GM23338 (cell line): ENCODE data around the gene POLR1E. TPM values are rescaled to one million over a fixed set of nuclear protein-coding genes. Genes with fewer than 3 reads are reported as not detected.

Experiments used
- CREB1 ChIP-seq: fragments of 250-450 bp; sonication (Bioruptor Pico); IDR thresholded peaks from 2 replicates; pipeline ENCODE4 v1.5.0; 2020; ENCODE audit warnings: low read depth, mild to moderate bottlenecking, moderate library complexity
- EZH2 ChIP-seq: fragments of 200-600 bp; sonication (generic); IDR thresholded peaks from one replicate; pipeline ENCODE4 v1.8.0; 2017; ENCODE audit warnings: antibody characterized with exemption, mild to moderate bottlenecking, low read depth; ENCODE audit not compliant: unreplicated experiment
- EZH2phosphoT487 ChIP-seq: fragments of 200-600 bp; sonication (generic); IDR thresholded peaks from one replicate; pipeline ENCODE4 v1.8.1; 2018; ENCODE audit warnings: antibody characterized with exemption; ENCODE audit not compliant: unreplicated experiment
- JUNB ChIP-seq: IDR thresholded peaks from one replicate; pipeline ENCODE4 v1.6.1; 2016; ENCODE audit warnings: antibody characterized with exemption; ENCODE audit not compliant: unreplicated experiment
- NANOG ChIP-seq: IDR thresholded peaks from 2 replicates; pipeline ENCODE4 v1.6.1; 2016; ENCODE audit warnings: antibody characterized with exemption, borderline replicate concordance
- POLR2AphosphoS5 ChIP-seq: IDR thresholded peaks from 2 replicates; pipeline ENCODE4 v1.6.1; 2016; ENCODE audit warnings: antibody characterized with exemption, low read depth
- STAT1 ChIP-seq: IDR thresholded peaks from one replicate; pipeline ENCODE4 v1.6.1; 2016; ENCODE audit warnings: antibody characterized with exemption; ENCODE audit not compliant: unreplicated experiment
- ZNF114 ChIP-seq: fragments of 250-450 bp; sonication (Bioruptor Pico); IDR thresholded peaks from 2 replicates; pipeline ENCODE4 v1.5.0; 2020; ENCODE audit warnings: mild to moderate bottlenecking, moderate library complexity
- ZNF331 ChIP-seq: fragments of 250-450 bp; sonication (Bioruptor Pico); IDR thresholded peaks from 2 replicates; pipeline ENCODE4 v1.5.0; 2020; ENCODE audit warnings: low read depth, mild to moderate bottlenecking, moderate library complexity
- polyA plus RNA-seq: library from polyadenylated mRNA; unstranded; fragments of >200 nt; fragmentation: Nextera tagmentation; extraction: Ambion mirVana; gene quantifications from 2 replicates; pipeline ENCODE4 v1.2.1, GENCODE V29; 2016
- total RNA-seq: library from RNA; depleted of rRNA; stranded (reverse); fragments of >200 nt; shearing (Covaris generic); gene quantifications from 2 replicates; pipeline ENCODE4 v1.2.3, GENCODE V29; 2014
- TF ChIP-seq, protein P1 (sequence below): fragments of 250-450 bp; sonication (Bioruptor Pico); IDR thresholded peaks from 2 replicates; pipeline ENCODE4 v1.5.0; 2020; ENCODE audit warnings: mild to moderate bottlenecking, moderate library complexity
- TF ChIP-seq, protein P2 (sequence below): IDR thresholded peaks from 2 replicates; pipeline ENCODE4 v1.6.1; 2016; ENCODE audit warnings: antibody characterized with exemption
- TF ChIP-seq, protein P3 (sequence below), 2 experiments: fragments of 200-600 bp in 1 of 2; sonication (generic) in 1 of 2; conservative IDR thresholded peaks; 2 replicates each; pipeline versions ENCODE4 v1.5.1 to v1.6.1; 2016 to 2017; ENCODE audit warnings: antibody characterized with exemption in 2 of 2, low read depth in 2 of 2, mild to moderate bottlenecking in 2 of 2, moderate library complexity in 1 of 2

POLR1E gene
- total and polyA plus RNA-seq, 2 experiments from 2014 or later = 19.2 to 45.5 TPM

DNA sequence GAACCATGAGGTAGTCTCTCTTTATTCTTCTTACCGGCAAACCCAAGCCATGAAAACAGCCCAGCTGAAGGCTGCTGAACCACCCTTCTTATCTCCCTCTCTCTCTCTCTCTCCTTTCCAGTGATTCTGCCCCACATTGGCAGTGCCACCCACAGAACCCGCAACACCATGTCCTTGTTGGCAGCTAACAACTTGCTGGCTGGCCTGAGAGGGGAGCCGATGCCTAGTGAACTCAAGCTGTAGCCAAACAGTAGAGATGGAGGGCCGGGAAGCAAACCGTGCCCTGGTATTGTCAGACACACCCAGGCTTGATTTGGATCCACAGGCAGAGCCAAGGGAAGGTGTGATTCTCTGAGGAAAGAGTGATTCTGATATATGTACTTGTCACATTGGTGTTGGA lies 49.2 kb upstream of the POLR1E start (continued):
- TF ChIP-seq, protein P1, sequence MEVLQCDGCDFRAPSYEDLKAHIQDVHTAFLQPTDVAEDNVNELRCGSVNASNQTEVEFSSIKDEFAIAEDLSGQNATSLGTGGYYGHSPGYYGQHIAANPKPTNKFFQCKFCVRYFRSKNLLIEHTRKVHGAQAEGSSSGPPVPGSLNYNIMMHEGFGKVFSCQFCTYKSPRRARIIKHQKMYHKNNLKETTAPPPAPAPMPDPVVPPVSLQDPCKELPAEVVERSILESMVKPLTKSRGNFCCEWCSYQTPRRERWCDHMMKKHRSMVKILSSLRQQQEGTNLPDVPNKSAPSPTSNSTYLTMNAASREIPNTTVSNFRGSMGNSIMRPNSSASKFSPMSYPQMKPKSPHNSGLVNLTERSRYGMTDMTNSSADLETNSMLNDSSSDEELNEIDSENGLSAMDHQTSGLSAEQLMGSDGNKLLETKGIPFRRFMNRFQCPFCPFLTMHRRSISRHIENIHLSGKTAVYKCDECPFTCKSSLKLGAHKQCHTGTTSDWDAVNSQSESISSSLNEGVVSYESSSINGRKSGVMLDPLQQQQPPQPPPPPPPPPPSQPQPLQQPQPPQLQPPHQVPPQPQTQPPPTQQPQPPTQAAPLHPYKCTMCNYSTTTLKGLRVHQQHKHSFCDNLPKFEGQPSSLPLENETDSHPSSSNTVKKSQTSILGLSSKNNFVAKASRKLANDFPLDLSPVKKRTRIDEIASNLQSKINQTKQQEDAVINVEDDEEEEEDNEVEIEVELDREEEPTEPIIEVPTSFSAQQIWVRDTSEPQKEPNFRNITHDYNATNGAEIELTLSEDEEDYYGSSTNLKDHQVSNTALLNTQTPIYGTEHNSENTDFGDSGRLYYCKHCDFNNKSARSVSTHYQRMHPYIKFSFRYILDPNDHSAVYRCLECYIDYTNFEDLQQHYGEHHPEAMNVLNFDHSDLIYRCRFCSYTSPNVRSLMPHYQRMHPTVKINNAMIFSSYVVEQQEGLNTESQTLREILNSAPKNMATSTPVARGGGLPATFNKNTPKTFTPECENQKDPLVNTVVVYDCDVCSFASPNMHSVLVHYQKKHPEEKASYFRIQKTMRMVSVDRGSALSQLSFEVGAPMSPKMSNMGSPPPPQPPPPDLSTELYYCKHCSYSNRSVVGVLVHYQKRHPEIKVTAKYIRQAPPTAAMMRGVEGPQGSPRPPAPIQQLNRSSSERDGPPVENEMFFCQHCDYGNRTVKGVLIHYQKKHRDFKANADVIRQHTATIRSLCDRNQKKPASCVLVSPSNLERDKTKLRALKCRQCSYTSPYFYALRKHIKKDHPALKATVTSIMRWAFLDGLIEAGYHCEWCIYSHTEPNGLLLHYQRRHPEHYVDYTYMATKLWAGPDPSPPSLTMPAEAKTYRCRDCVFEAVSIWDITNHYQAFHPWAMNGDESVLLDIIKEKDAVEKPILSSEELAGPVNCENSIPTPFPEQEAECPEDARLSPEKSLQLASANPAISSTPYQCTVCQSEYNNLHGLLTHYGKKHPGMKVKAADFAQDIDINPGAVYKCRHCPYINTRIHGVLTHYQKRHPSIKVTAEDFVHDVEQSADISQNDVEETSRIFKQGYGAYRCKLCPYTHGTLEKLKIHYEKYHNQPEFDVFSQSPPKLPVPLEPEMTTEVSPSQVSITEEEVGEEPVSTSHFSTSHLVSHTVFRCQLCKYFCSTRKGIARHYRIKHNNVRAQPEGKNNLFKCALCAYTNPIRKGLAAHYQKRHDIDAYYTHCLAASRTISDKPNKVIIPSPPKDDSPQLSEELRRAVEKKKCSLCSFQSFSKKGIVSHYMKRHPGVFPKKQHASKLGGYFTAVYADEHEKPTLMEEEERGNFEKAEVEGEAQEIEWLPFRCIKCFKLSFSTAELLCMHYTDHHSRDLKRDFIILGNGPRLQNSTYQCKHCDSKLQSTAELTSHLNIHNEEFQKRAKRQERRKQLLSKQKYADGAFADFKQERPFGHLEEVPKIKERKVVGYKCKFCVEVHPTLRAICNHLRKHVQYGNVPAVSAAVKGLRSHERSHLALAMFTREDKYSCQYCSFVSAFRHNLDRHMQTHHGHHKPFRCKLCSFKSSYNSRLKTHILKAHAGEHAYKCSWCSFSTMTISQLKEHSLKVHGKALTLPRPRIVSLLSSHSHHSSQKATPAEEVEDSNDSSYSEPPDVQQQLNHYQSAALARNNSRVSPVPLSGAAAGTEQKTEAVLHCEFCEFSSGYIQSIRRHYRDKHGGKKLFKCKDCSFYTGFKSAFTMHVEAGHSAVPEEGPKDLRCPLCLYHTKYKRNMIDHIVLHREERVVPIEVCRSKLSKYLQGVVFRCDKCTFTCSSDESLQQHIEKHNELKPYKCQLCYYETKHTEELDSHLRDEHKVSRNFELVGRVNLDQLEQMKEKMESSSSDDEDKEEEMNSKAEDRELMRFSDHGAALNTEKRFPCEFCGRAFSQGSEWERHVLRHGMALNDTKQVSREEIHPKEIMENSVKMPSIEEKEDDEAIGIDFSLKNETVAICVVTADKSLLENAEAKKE (CRISPR knock-in tag) = no peak
- TF ChIP-seq ZNF114 (CRISPR knock-in tag) (no peak), EZH2phosphoT487 (no peak), ZNF331 (CRISPR knock-in tag) (no peak), STAT1 (no peak), POLR2AphosphoS5 (no peak), EZH2 (no peak), NANOG (no peak), CREB1 (CRISPR knock-in tag) (no peak), JUNB (no peak)
- TF ChIP-seq, protein P2, sequence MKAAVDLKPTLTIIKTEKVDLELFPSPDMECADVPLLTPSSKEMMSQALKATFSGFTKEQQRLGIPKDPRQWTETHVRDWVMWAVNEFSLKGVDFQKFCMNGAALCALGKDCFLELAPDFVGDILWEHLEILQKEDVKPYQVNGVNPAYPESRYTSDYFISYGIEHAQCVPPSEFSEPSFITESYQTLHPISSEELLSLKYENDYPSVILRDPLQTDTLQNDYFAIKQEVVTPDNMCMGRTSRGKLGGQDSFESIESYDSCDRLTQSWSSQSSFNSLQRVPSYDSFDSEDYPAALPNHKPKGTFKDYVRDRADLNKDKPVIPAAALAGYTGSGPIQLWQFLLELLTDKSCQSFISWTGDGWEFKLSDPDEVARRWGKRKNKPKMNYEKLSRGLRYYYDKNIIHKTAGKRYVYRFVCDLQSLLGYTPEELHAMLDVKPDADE = no peak
- TF ChIP-seq, protein P3, sequence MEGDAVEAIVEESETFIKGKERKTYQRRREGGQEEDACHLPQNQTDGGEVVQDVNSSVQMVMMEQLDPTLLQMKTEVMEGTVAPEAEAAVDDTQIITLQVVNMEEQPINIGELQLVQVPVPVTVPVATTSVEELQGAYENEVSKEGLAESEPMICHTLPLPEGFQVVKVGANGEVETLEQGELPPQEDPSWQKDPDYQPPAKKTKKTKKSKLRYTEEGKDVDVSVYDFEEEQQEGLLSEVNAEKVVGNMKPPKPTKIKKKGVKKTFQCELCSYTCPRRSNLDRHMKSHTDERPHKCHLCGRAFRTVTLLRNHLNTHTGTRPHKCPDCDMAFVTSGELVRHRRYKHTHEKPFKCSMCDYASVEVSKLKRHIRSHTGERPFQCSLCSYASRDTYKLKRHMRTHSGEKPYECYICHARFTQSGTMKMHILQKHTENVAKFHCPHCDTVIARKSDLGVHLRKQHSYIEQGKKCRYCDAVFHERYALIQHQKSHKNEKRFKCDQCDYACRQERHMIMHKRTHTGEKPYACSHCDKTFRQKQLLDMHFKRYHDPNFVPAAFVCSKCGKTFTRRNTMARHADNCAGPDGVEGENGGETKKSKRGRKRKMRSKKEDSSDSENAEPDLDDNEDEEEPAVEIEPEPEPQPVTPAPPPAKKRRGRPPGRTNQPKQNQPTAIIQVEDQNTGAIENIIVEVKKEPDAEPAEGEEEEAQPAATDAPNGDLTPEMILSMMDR (conservative IDR thresholded peaks at IDR 0.05; ENCODE audit: low read depth in 2 of 2) = no peak
